Measurements from ENCODE around the gene OSBPL5. TPM values are rescaled to one million over a fixed set of nuclear protein-coding genes. Genes with fewer than 3 reads are reported as not detected.
"Not testable (repeated sequence)": the region's sequence is repeated elsewhere in the genome, so short reads cannot be mapped to it uniquely, and the experiment has no call there.

OSBPL5 gene
- total and polyA plus RNA-seq, 4 donors = 15.2 to 51.5 (median 28.3) TPM

DNA sequence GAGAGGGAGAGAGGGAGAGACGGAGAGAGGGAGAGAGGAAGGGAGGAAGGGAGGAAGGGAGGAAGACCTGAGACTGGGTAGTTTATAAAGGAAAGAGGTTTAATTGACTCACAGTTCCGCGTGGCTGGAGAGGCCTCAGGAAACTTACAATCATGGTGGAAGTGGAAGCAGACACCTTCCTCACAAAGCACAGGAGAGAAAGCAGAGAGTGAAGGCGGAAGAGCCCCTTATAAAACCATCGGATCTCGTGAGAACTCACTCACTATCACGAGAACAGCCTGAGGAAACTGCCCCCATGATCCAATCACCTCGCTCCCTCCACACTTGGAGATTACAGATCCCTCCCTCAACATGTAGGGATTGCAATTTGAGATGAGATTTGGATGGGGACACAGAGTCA lies 95.7 kb downstream of the OSBPL5 start:
- 83 to 84% methylated on average over 7 of the region's 8 CpGs for WGBS, 2 donors
- DNase-seq (no peak), ATAC-seq (ENCODE audit: insufficient read depth, low FRiP score) (no peak)
- Histone ChIP-seq H3K4me3 (no peak overlapping the region), H3K27ac (ENCODE audit: low read depth in 1 of 2, low read length in 1 of 2) (no peak overlapping the region), H3K4me1 (ENCODE audit: control insufficient read depth in 5 of 5, insufficient read depth in 5 of 5, low read length in 5 of 5) (no peaks in the 10 kb centered on the region), H3K27me3 (ENCODE audit: control insufficient read depth in 3 of 3, insufficient read depth in 3 of 3, low read length in 2 of 3) (no peaks in the 10 kb centered on the region), H3K9me3 (ENCODE audit: control insufficient read depth in 4 of 4, insufficient read depth in 3 of 4, low read length in 3 of 4) (no peaks in the 10 kb centered on the region), H3K36me3 (ENCODE audit: control insufficient read depth in 4 of 4, insufficient read depth in 4 of 4, low read length in 4 of 4) (no peaks in the 10 kb centered on the region), H3K9ac (ENCODE audit: insufficient read depth in 1 of 2, low read length in 2 of 2) (no peak overlapping the region)
- TF ChIP-seq CTCF (IDR thresholded peaks at IDR 0.05; ENCODE audit: control extremely low read depth, extremely low read depth) = no peak

GRCh38 chr11:3066308-3066707 lies 98.8 kb downstream of the OSBPL5 start:
- DNase-seq; H3K27me3 ChIP-seq (ENCODE audit: control insufficient read depth in 3 of 3, insufficient read depth in 3 of 3, low read length in 2 of 3); H3K4me3 ChIP-seq; H3K36me3 ChIP-seq (ENCODE audit: control insufficient read depth in 4 of 4, insufficient read depth in 4 of 4, low read length in 4 of 4); H3K9me3 ChIP-seq (ENCODE audit: control insufficient read depth in 4 of 4, insufficient read depth in 3 of 4, low read length in 3 of 4); H3K4me1 ChIP-seq (ENCODE audit: control insufficient read depth in 5 of 5, insufficient read depth in 5 of 5, low read length in 5 of 5); H3K9ac ChIP-seq (ENCODE audit: insufficient read depth in 1 of 2, low read length in 2 of 2); ATAC-seq (ENCODE audit: insufficient read depth, low FRiP score); H3K27ac ChIP-seq (ENCODE audit: low read depth in 1 of 2, low read length in 1 of 2): not testable (repeated sequence)
- WGBS, 2 donors = 97 to 99% methylated on average over 3 of the region's 3 CpGs

DNA sequence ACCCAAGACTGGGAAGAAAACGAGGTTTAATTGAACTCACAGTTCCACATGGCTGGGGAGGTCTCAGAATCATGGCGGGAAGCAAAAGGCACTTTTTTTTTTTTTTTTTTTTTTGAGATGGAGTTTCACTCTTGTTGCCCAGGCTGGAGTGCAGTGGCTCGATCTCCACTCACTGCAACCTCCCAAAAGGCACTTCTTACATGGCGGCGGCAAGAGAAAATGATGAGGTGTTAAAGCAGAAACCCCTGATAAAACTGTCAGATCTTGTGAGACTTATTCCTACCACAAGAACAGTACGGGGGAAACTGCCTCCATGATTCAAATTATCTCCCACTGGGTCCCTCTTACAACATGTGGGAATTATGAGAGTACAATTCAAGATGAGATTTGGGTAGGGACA lies 100.4 kb downstream of the OSBPL5 start:
- WGBS, 2 donors = 83 to 93% methylated on average over 6 of the region's 6 CpGs
- H3K27ac ChIP-seq (ENCODE audit: low read depth in 1 of 2, low read length in 1 of 2); H3K27me3 ChIP-seq (ENCODE audit: control insufficient read depth in 3 of 3, insufficient read depth in 3 of 3, low read length in 2 of 3); ATAC-seq (ENCODE audit: insufficient read depth, low FRiP score); H3K4me3 ChIP-seq; DNase-seq; H3K9me3 ChIP-seq (ENCODE audit: control insufficient read depth in 4 of 4, insufficient read depth in 3 of 4, low read length in 3 of 4); H3K36me3 ChIP-seq (ENCODE audit: control insufficient read depth in 4 of 4, insufficient read depth in 4 of 4, low read length in 4 of 4); H3K9ac ChIP-seq (ENCODE audit: insufficient read depth in 1 of 2, low read length in 2 of 2); H3K4me1 ChIP-seq (ENCODE audit: control insufficient read depth in 5 of 5, insufficient read depth in 5 of 5, low read length in 5 of 5): not testable (repeated sequence)

GRCh38 chr11:3063876-3064275 lies 101.2 kb downstream of the OSBPL5 start:
- not testable (repeated sequence) for H3K27me3 ChIP-seq (ENCODE audit: control insufficient read depth in 3 of 3, insufficient read depth in 3 of 3, low read length in 2 of 3); DNase-seq; H3K36me3 ChIP-seq (ENCODE audit: control insufficient read depth in 4 of 4, insufficient read depth in 4 of 4, low read length in 4 of 4); H3K9me3 ChIP-seq (ENCODE audit: control insufficient read depth in 4 of 4, insufficient read depth in 3 of 4, low read length in 3 of 4); H3K9ac ChIP-seq (ENCODE audit: insufficient read depth in 1 of 2, low read length in 2 of 2); H3K4me3 ChIP-seq; ATAC-seq (ENCODE audit: insufficient read depth, low FRiP score); H3K27ac ChIP-seq (ENCODE audit: low read depth in 1 of 2, low read length in 1 of 2); H3K4me1 ChIP-seq (ENCODE audit: control insufficient read depth in 5 of 5, insufficient read depth in 5 of 5, low read length in 5 of 5)
- WGBS, 2 donors = 80 to 81% methylated on average over 8 of the region's 8 CpGs

DNA sequence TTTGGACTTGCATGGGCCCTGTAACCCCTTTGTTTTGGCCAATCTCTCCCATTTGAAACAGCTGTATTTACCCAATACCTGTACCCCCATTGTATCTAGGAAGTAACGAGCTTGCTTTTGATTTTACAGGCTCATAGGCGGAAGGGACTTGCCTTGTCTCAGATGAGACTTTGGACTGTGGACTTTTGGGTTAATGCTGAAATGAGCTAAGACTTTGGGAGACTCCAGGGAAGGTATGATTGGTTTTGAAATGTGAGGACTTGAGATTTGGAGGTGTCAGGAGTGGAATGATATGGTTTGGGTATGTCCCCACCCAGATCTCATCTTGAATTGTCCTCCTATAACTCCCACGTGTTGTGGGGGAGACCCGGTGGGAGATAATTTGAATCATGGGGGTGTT lies 101.7 kb downstream of the OSBPL5 start:
- not testable (repeated sequence) for H3K9ac ChIP-seq (ENCODE audit: insufficient read depth in 1 of 2, low read length in 2 of 2); H3K9me3 ChIP-seq (ENCODE audit: control insufficient read depth in 4 of 4, insufficient read depth in 3 of 4, low read length in 3 of 4); ATAC-seq (ENCODE audit: insufficient read depth, low FRiP score); H3K4me1 ChIP-seq (ENCODE audit: control insufficient read depth in 5 of 5, insufficient read depth in 5 of 5, low read length in 5 of 5); H3K27ac ChIP-seq (ENCODE audit: low read depth in 1 of 2, low read length in 1 of 2); H3K27me3 ChIP-seq (ENCODE audit: control insufficient read depth in 3 of 3, insufficient read depth in 3 of 3, low read length in 2 of 3); H3K4me3 ChIP-seq; H3K36me3 ChIP-seq (ENCODE audit: control insufficient read depth in 4 of 4, insufficient read depth in 4 of 4, low read length in 4 of 4); DNase-seq
- WGBS, 2 donors = 89 to 93% methylated on average over 4 of the region's 4 CpGs

Measured in lung (tissue), 12 donors.